ENCODE measurements around the gene RNPEPL1. TPM values are rescaled to one million over a fixed set of nuclear protein-coding genes. Genes with fewer than 3 reads are reported as not detected.

Gene RNPEPL1
- total and polyA plus RNA-seq, 8 donors: 20.9 to 99.2 (median 27.8) TPM

DNA sequence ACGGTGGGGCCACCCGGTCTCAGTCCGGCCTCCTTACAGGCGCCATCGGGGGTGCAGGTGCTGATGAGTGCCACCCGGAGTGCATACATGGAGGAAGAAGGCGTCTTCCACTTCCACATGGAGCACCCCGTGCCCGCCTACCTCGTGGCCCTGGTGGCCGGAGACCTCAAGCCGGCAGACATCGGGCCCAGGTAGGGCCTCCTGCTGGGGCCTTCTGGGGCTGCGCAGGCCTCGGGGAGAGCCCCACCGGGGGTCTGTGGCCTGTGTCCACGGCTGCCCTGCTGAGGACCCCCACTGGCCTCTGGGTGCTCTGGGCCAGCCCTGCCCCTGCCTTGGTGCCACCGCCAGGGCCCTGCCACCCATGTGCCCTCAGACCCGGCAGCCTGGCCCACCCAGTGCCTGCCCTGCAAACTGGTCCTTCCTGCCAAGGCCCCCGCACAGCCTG lies 4.8 kb downstream of the RNPEPL1 start:
- no peak overlapping the region for H3K4me3 ChIP-seq
- TF ChIP-seq, protein P1, sequence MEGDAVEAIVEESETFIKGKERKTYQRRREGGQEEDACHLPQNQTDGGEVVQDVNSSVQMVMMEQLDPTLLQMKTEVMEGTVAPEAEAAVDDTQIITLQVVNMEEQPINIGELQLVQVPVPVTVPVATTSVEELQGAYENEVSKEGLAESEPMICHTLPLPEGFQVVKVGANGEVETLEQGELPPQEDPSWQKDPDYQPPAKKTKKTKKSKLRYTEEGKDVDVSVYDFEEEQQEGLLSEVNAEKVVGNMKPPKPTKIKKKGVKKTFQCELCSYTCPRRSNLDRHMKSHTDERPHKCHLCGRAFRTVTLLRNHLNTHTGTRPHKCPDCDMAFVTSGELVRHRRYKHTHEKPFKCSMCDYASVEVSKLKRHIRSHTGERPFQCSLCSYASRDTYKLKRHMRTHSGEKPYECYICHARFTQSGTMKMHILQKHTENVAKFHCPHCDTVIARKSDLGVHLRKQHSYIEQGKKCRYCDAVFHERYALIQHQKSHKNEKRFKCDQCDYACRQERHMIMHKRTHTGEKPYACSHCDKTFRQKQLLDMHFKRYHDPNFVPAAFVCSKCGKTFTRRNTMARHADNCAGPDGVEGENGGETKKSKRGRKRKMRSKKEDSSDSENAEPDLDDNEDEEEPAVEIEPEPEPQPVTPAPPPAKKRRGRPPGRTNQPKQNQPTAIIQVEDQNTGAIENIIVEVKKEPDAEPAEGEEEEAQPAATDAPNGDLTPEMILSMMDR (IDR thresholded peaks at IDR 0.05): no peak
- intact Hi-C loops (cut with DNase I): no loop called here
- no peaks in the 10 kb centered on the region for H3K27me3 ChIP-seq
- H3K9me3 ChIP-seq: no peaks in the 10 kb centered on the region
- no peak overlapping the region for H3K27ac ChIP-seq
- DNase-seq (no peak), ATAC-seq (no peak)
- H3K4me1 ChIP-seq: peaks cover 11 to 41% of the 10 kb centered on the region in 2 donors
- H3K36me3 ChIP-seq: peaks cover 0 to 65% of the 10 kb centered on the region in 2 donors

DNA sequence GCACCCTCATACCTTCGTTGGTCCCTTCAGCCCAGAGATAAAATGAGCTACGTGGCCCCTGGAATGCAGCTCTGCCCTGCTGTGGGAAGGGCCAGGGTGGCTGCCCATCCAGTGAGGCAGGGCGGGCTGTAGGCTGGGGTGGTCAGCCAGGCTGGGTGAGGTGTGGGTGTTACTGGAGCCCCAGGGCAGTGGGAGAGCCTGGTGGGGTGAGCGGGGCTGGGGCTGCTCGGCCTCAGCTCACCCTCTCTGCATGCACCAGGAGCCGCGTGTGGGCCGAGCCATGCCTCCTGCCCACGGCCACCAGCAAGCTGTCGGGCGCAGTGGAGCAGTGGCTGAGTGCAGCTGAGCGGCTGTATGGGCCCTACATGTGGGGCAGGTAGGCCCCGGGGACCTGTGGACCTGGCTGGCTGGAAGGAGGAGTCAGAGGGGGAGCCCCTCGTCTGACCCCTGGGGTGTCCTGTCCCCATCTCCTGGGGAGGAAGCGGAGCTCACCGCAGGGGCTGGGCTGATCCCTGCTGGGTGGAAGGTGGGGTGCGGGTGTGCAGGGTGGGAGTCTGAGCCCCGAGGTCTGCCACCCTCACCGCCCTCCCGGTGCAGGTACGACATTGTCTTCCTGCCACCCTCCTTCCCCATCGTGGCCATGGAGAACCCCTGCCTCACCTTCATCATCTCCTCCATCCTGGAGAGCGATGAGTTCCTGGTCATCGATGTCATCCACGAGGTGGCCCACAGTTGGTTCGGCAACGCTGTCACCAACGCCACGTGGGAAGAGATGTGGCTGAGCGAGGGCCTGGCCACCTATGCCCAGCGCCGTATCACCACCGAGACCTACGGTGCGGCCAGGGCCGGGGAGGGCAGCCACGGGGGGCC lies 5.5 kb downstream of the RNPEPL1 start:
- TF ChIP-seq, protein P1 (IDR thresholded peaks at IDR 0.05): no peak
- Histone ChIP-seq H3K4me3 (no peak overlapping the region), H3K27me3 (no peaks in the 10 kb centered on the region), H3K4me1 (peaks cover 13 to 47% of the 10 kb centered on the region in 2 donors), H3K36me3 (peaks cover 0 to 70% of the 10 kb centered on the region in 2 donors), H3K9me3 (no peaks in the 10 kb centered on the region), H3K27ac (no peak overlapping the region)
- no peak for DNase-seq
- intact Hi-C loops (cut with DNase I): no loop called here
- ATAC-seq: no peak

DNA sequence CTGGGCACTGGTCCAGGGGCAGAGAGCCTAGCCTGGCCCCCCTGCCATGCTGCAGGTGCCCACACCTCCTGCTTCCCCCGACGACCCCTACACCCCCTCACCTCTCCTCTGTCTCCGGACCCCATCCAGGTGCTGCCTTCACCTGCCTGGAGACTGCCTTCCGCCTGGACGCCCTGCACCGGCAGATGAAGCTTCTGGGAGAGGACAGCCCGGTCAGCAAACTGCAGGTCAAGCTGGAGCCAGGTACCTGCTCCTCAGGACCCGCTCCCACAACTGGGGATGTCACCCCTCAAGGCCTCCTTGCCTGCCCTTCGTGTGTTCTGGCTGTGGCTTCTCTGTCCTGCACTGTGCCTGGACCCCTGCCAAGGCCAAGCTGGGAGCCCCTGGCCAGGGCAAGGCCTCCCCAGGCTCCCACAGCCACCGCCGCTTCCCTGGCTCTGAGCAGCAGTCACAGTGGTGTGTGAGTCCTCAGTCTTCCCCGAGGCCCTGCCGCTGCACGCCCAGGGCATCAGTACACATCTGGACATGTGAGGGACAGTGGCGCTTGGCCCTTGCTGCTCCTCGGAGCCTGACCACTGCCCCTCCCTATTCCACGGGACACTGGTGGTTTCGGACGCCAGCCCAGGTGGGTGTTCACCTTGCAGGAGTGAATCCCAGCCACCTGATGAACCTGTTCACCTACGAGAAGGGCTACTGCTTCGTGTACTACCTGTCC lies 6.3 kb downstream of the RNPEPL1 start:
- intact Hi-C loops (cut with DNase I): no loop called here
- peaks cover 16 to 51% of the 10 kb centered on the region in 2 donors for H3K4me1 ChIP-seq
- H3K36me3 ChIP-seq: peaks cover 0 to 70% of the 10 kb centered on the region in 2 donors
- TF ChIP-seq, protein P1 (IDR thresholded peaks at IDR 0.05): no peak
- no peaks in the 10 kb centered on the region for H3K27me3 ChIP-seq
- no peak for ATAC-seq
- H3K4me3 ChIP-seq: no peak overlapping the region
- no peaks in the 10 kb centered on the region for H3K9me3 ChIP-seq
- no peak overlapping the region for H3K27ac ChIP-seq
- DNase-seq: no peak

DNA sequence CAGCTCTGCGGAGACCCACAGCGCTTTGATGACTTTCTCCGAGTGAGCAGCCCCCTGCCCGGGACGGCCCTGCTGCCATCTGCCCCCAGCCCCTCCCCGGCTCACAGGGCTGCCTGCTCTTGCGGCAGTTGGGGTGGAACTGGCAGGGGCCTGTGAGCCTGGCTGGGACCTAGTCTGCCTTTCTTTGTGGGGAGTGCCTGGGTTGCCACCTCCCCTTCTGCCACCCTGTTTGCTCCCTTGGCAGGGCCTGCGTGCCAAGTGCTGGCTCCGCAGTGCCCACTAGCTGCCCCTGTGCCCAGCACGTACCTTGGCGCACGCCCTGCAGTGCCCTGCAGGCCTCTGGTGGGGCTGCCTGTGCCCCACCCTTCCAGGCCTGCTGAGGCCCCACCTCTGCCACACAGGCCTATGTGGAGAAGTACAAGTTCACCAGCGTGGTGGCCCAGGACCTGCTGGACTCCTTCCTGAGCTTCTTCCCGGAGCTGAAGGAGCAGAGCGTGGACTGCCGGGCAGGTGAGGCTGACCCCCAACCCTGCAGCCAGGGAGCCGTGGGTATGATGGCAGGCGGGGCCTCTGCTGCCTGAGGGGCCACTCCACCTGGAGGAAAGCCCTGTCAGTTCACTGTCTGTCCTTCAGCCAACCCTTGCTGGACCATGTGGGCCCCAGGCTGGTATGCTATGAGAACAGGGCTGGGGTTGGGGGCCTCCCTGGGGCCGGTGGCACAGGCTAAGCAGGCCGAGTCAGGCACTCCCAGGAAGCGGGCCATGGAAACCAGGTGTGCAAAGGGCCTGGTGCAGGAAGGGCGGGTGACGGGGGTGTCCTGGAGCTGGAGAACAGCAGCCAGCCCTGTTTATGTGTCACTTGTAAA lies 7.0 kb downstream of the RNPEPL1 start:
- no peak overlapping the region for H3K4me3 ChIP-seq
- H3K27me3 ChIP-seq: no peaks in the 10 kb centered on the region
- ATAC-seq: no peak
- DNase-seq: no peak
- H3K36me3 ChIP-seq: peaks cover 0 to 70% of the 10 kb centered on the region in 2 donors
- TF ChIP-seq, protein P1 (IDR thresholded peaks at IDR 0.05): no peak
- H3K4me1 ChIP-seq: peaks cover 17 to 51% of the 10 kb centered on the region in 2 donors
- no peak overlapping the region for H3K27ac ChIP-seq
- no peaks in the 10 kb centered on the region for H3K9me3 ChIP-seq
- intact Hi-C loops (cut with DNase I): no loop called here
